Right lobe of liver (tissue), 6 donors: ENCODE data around the gene TMEM87B. TPM values are rescaled to one million over a fixed set of nuclear protein-coding genes. Genes with fewer than 3 reads are reported as not detected.

ENCODE experiments used
- ATAC-seq, 4 donors: fragments of 200-7000 bp; cut with Tn5 transposase; one replicate each; pipeline ENCODE4 v1.9.1; 2020; ENCODE audit warnings: mild to moderate bottlenecking in 4 of 4, moderate library complexity in 4 of 4
- DNase-seq, 3 donors: peaks; one replicate each; pipeline ENCODE4 v3.0.0-alpha.2; 2020
- H3K27ac ChIP-seq, 3 donors: fragments of 200-600 bp; one replicate each; pipeline ENCODE4 v1.8.0; 2022
- H3K27me3 ChIP-seq, 2 donors: fragments of 200-600 bp; one replicate each; pipeline ENCODE4 v1.8.0; 2022
- H3K36me3 ChIP-seq, 4 donors: fragments of 200-600 bp; sonication (generic) in 1 of 4; one replicate each; pipeline versions ENCODE4 v1.5.1 to v1.8.0; 2017 to 2022; ENCODE audit warnings: control low read depth in 1 of 4
- H3K4me1 ChIP-seq, 4 donors: fragments of 200-600 bp; sonication (generic) in 1 of 4; one replicate each; pipeline versions ENCODE4 v1.5.1 to v1.8.0; 2017 to 2022; ENCODE audit warnings: control low read depth in 1 of 4
- H3K4me3 ChIP-seq, 3 donors: fragments of 200-600 bp; one replicate each; pipeline ENCODE4 v1.8.0; 2022
- H3K9me3 ChIP-seq, 4 donors: fragments of 200-600 bp; sonication (generic) in 1 of 4; one replicate each; pipeline versions ENCODE4 v1.5.1 to v1.8.0; 2017 to 2022; ENCODE audit warnings: control low read depth in 1 of 4
- CTCF ChIP-seq, 4 donors: fragments of 200-600 bp in 3 of 4; fragments of 450-650 bp in 1 of 4; IDR thresholded peaks; one replicate each; pipeline versions ENCODE4 v1.5.1 to v1.8.0; 2016 to 2022; ENCODE audit warnings: antibody characterized with exemption in 4 of 4, mild to moderate bottlenecking in 2 of 4
- POLR2A ChIP-seq: fragments of 450-650 bp; IDR thresholded peaks from one replicate; pipeline ENCODE4 v1.6.1; 2017; ENCODE audit warnings: antibody characterized with exemption, mild to moderate bottlenecking
- WGBS: methylation state at CpG from one replicate; pipeline ENCODE4 v1.1.6; 2018; ENCODE audit warnings: low coverage, low lambda C conversion rate; ENCODE audit not compliant: insufficient coverage; ENCODE audit errors: missing lambda C conversion rate; 5-methylcytosine and 5-hydroxymethylcytosine counted together
- intact Hi-C, 2 donors: fragments of 100-400 bp; cut with DNase I; formaldehyde crosslinking; loops; one replicate each; pipeline versions ENCODE4 v1.11.2 to v1.14.1; 2022
- total RNA-seq, 6 experiments: library from RNA; depleted of rRNA in 2 of 6; stranded (reverse); fragments of >200 nt in 2 of 6; fragmentation: NEBNext Ultra II Directional in 3 of 6; extraction: Animal tissue kit (Norgen Biotek cat#: 25700) in 3 of 6; gene quantifications; one replicate each; pipeline versions ENCODE4 v1.1.0 to v1.2.4, GENCODE V29; 2016 to 2023
- donor health status: DM: no; HTN: yes; CAD: no.
- donor health status: DM: no; HTN: no; CAD: no.
- donor health status: DM: no; HTN: no; CAD: no.
- donor health status: DM: no; HTN: yes; CAD: no.
- donor health status: DM: no; HTN: yes; CAD: no.

TMEM87B gene
- total RNA-seq, 6 experiments from 2014 or later, result 5.4 to 18.0 (median 8.8) TPM

- Histone ChIP-seq H3K4me3 (no peak overlapping the region), H3K9me3 (no peaks in the 10 kb centered on the region), H3K27ac (no peak overlapping the region), H3K27me3 (no peaks in the 10 kb centered on the region), H3K4me1 (no peaks in the 10 kb centered on the region), H3K36me3 (no peaks in the 10 kb centered on the region)
- intact Hi-C loops, result no loop called here
- DNase-seq (no peak), ATAC-seq (no peak)
- TF ChIP-seq CTCF (IDR thresholded peaks at IDR 0.05), result no peak
- no peak for TF ChIP-seq POLR2A
These were observed 78.3 kb downstream of the TMEM87B start for GRCh38 chr2:112133344-112133743.

GRCh38 chr2:112134120-112134519, 79.1 kb downstream of the TMEM87B start:
- Histone ChIP-seq H3K27ac (no peak overlapping the region), H3K27me3 (no peaks in the 10 kb centered on the region), H3K36me3 (no peaks in the 10 kb centered on the region), H3K9me3 (no peaks in the 10 kb centered on the region), H3K4me1 (no peaks in the 10 kb centered on the region), H3K4me3 (no peak overlapping the region)
- intact Hi-C loops, result no loop called here
- DNase-seq (no peak), ATAC-seq (peak in 3 of 4 donors; percentile 28 to 68 (median 39))
- TF ChIP-seq POLR2A (no peak), CTCF (IDR thresholded peaks at IDR 0.05) (no peak)
- 32% methylated on average over 3 of the region's 4 CpGs for WGBS

GRCh38 chr2:112136096-112136495, 81.0 kb downstream of the TMEM87B start:
- Histone ChIP-seq H3K27ac (no peak overlapping the region), H3K27me3 (no peaks in the 10 kb centered on the region), H3K4me3 (no peak overlapping the region), H3K36me3 (no peaks in the 10 kb centered on the region), H3K9me3 (no peaks in the 10 kb centered on the region), H3K4me1 (no peaks in the 10 kb centered on the region)
- ATAC-seq (no peak), DNase-seq (no peak)
- intact Hi-C loops, result no loop called here
- WGBS, result 86% methylated on average over 5 of the region's 5 CpGs
- TF ChIP-seq POLR2A, result no peak
- no peak for TF ChIP-seq CTCF (IDR thresholded peaks at IDR 0.05)

- no peaks in the 10 kb centered on the region for H3K27me3 ChIP-seq
- no peak for TF ChIP-seq POLR2A
- no peak for TF ChIP-seq CTCF (IDR thresholded peaks at IDR 0.05)
- H3K9me3 ChIP-seq, result no peaks in the 10 kb centered on the region
- peak overlapping the region; percentile 44 to 60 (median 49) for H3K4me3 ChIP-seq
- no peaks in the 10 kb centered on the region for H3K36me3 ChIP-seq
- WGBS, result 31% methylated on average over 12 of the region's 15 CpGs
- H3K27ac ChIP-seq, result peak overlapping the region; percentile 40 to 62 (median 43)
- DNase-seq (no peak), ATAC-seq (peak; percentile 39 to 60 (median 50))
- intact Hi-C loops, result no loop called here
- H3K4me1 ChIP-seq, result no peaks in the 10 kb centered on the region
These were observed 82.6 kb downstream of the TMEM87B start for GRCh38 chr2:112137516-112138158.
